ENCODE measurements around the gene NUP35.
"Not testable (repeated sequence)": the region's sequence is repeated elsewhere in the genome, so short reads cannot be mapped to it uniquely, and the experiment has no call there.

NUP35 gene

DNA sequence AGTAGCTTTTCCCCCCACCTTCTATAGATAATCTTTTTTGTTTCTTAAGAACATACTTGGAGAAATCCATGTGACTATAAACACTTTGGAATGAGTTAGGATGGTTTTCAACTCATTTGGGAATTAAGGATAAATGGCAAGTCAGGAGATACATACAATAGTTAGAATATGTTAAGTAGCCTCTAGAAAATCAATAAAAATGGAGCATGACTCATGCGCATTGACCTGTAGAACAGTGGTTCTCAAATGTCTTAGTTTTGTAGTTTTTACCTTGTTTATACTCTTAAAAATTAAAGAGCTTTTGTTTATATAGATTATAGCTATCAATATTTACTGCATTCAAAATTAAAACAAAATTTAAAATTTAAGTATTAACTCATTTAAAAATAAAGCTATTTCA is 24.7 kb downstream of the NUP35 start:
- DNase-seq, result no peak

DNA sequence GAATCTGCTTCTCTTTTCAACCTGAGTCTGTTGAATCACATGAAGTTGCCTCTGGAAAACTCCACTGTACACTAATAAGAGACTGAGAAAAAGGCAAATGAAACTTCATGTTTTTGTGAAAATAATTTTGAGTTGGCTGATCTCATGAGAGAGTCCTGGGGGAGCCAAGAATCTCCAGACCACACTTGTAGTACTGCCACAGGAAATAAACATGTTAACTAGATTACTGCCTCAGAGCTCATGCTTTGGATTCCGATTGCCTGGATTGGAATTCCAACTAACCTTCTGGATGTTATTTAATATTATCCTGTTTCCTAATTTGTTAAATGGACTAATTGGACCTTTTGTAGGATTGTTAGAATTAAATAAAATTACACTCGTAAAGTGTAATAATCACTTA is 25.2 kb downstream of the NUP35 start:
- DNase-seq, result peak; percentile 68

DNA sequence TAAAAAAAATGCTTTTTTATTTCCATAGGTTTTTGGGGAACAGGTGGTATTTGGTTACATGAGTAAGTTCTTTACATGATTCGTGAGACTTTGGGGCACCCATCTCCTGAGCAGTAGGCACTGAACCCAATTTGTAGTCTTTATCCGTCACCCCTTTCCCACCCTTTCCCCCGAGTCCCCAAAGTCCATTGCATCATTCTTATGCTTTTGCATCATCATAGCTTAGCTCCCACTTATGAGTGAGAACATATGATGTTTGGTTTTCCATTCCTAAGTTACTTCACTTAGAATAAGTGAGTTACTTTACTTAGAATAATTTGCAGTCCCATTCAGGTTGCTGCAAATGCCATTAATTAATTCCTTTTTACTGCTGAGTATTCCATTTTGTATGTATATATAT is 28.0 kb downstream of the NUP35 start:
- DNase-seq, result not testable (repeated sequence)

DNA sequence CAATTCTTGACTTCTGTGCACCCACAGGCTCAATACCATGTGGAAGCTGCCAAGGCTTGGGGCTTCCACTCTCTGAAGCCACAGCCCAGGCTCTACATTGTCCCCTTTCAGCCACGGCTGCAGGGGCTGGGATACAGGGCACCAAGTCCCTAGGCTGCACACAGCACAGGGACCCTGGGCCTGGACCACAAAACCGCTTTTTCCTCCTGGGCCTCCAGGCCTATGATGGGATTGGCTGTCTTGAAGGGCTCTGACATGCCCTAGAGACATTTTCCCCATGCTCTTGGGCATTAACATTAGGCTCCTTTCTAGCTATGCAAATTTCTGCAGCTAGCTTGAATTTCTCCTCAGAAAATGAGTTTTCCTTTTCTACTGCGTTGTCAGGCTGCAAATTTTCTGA is 29.7 kb downstream of the NUP35 start:
- DNase-seq, result no peak

DNA sequence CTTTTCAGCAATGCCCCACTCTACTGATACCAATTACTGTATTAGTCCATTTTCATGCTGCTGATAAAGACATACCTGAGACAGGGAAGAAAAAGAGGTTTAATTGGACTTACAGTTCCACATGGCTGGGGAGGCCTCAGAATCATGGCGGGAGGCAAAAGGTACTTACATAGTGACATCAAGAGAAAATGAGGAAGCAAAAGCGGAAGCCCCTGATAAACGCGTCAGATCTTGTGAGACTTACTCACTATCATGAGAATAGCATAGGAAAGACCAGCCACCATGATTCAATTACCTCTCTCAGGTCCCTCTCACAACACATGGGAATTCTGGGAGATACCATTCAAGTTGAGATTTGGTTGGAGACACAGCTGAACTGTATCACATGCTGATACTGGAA is 30.5 kb downstream of the NUP35 start:
- DNase-seq, result not testable (repeated sequence)

DNA sequence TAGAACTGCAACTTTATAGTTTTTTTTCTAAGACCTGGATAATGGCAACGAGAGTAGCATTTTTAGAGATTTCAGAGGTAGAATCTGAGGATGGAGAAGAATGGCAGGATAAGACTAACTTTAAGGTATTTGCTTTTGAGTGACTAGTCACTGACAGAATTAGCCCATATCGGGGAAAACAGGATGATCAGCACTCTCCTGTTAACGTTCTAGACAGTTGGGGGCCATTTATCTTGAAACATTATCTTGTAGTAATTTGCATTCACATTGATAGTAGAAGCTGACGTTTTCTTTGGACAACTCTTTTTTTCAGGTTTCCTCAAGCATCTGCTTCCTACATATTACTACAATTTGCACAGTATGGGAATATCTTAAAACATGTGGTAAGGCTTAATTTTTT is 32.9 kb downstream of the NUP35 start:
- DNase-seq, result no peak

DNA sequence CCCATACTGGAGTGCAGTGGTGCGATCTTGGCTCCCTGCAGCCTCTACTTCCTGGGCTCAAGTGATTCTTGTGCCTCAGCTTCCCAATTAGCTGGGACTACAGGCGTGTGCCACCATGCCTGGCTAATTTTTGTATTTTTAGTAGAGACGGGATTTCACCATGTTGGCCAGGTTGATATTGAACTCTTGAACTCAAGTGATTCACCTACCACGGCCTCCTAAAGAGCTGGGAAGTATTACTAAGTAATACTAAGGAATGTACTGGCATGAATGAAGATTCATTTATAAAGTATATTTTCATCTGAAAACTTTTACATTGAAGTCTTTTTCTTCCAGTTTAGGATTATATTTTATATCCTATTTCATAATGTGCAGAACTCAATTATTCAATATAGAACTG is 38.1 kb downstream of the NUP35 start:
- peak; percentile 32 for DNase-seq

DNA sequence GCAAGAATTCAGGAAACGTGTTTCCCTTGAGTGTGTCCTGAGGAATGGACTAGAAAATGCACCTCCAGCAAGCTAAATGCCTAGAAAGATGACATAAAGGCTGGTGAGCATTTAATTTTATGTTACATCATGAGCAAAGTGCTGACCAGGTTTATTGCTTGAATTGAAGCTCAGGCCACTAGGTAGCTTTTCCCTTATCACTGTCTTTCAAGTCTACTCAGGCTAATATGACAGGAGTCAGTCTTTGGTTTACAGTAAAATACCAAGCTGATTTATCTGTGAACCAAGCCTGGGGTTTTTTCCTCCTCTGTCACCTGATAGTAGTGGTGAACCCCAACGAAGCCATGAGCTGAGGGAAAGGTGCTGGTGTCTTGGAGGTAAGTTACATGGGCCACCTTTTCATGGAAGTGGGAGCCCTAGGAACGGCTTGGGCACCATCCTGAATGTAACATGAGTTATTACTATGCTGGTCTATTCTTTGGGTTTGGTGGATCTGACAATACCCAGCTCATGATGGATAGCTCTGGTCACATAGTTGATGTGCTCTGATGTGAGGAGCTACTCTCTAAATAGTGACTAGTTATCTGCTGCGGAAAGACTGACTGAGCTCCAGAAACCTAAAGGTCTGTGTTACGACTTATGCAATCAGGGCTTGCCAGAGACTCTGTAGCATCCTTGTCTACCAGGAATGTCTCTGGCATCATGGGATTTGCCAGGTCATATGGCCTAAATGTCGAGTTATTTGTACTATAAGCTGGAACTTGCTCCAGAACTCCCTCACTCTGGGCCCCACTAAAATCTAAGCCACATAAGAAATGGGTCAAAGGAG is 39.8 kb downstream of the NUP35 start:
- DNase-seq, result no peak

DNA sequence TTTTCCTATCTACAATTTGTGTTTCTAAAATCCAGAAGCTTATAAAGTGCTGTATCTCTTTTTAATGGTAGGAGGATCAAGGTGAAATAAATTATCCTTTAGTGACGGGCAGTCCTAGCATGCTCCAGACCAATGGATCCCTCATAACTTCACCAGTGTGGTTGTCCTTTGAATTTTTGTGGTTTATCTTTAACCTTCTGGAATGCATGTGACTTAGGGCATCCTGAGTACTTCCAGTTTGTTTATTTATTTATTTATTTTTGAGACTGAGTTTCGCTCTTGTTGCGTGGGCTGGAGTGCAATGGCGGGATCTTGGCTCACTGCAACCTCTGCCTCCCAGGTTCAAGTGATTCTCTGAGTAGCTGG is 40.4 kb downstream of the NUP35 start:
- DNase-seq, result peak; percentile 38

DNA sequence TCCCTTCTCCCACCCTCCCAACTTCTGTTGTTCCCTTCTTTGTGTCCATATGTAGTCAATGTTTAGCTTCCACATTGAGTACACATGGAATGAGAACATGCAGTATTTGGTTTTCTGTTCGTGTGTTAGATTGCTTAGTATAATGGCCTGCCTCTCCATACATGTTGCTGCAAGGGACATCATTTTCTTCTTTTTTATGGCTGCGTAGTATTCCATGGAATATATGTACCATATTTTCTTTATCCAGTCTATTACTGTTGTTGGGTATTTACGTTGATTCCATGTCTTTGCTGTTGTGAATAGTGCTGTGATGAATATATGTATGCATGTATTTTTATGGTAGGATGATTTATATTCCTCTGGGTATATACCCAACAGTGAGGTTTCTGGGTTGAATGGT is 42.0 kb downstream of the NUP35 start:
- DNase-seq, result no peak

DNA sequence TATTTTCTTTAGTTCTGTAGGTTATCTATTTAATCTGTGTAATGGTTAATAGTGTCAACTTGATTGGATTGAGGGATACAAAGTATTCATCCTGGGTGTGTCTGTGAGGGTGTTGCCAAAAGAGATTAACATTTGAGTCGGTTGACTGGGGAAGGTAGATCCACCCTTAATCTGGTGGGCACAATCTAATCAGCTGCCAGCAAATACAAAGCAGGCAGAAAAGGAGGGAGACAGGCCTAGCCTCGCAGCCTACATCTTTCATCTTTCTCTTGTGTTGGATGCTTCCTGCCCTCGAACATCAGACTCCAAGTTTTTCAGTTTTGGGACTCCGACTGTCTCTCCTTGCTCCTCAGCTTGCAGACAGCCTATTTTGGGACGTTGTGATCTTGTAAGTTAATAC is 42.7 kb downstream of the NUP35 start:
- not testable (repeated sequence) for DNase-seq

DNA sequence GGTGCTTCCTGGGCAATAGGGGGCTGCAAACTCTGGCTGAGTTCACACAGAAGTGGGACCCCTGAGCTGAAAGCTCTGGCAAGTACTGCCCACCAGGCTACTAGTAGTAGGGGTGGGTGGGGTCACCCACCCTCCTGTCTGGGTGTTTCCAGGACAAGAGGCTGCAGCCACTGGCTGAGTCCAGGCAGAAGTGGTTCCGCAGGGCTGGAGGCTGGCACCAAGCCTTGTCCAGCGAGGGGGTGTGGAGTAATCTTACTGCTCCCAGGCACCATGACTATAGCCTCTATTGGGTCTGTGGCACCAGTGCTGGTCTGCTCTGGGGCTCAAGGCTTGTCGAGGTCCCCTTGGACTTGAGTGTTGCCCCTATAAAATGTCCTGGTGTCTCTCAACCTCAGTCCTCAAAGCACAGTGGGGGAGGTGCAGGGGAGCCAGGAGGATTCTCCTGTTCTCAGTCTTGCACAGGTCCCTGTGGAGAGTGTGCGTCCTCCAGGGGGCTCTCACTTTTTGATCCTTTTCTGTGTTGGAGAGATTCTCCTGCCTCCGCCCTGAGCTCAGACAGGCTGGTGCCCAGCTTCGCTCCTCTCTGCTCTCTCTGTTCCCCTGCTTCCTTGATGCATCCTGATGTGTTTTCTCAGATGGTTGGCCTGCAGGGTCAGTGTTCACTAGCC is 48.1 kb downstream of the NUP35 start:
- DNase-seq, result no peak

DNA sequence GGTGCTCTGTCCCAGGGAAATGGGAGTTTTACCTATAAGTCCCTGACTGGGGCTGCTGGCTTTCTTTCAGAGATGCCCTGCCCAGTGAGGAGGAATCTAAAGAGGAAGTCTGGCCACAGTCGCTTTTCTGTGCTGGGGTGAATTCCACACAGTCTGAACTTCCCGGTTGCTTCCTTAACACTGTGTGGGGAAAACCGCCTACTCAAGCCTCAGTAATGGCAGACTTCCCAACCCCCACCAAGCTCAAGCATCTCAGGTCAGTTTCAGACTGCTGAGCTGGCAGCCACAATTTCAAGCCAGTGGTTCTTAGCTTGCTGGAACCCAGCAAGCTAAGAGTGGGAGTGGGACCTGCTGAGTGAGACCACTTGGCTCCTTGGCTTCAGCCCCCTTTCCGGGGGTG is 54.9 kb downstream of the NUP35 start:
- peak; percentile 31 for DNase-seq

DNA sequence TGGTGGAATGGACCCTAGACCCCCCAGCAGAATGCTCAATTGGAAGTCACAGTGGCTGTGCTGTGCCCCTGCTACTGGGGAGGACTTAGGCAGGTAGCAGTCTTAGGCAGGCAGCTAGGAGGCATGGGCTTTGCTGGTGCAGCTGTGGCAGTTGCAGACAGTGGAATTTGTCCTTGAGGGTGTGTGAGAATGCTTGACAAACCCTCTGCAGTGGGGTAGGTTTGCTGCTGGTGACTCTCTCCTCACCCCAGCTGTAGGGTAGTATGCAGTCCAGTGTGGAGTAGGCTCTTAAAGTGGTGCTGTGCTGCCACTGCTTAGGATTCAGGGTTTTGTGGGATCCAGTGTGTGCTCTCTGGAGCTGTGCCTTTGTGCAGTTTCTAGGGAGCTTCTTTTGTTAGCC is 61.3 kb downstream of the NUP35 start:
- DNase-seq, result no peak

DNA sequence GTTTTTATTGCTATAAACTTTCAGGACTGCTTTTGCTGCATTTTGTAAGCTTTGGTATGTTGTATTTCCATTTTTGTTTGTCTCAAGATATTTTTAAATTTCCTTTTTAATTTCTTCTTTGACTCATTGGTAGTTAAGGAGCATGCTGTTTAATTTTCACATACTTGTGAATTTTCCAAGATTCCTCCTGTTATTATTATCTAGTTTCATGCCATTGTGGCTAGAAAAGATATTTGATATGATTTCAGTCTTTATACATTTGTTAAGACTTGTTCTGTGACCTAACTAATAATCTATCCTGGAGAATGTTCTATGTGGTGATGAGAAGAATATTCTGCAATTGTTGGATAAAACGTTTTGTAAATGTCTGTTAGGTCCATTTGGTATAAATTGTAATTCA is 62.1 kb downstream of the NUP35 start:
- DNase-seq, result peak; percentile 24

DNA sequence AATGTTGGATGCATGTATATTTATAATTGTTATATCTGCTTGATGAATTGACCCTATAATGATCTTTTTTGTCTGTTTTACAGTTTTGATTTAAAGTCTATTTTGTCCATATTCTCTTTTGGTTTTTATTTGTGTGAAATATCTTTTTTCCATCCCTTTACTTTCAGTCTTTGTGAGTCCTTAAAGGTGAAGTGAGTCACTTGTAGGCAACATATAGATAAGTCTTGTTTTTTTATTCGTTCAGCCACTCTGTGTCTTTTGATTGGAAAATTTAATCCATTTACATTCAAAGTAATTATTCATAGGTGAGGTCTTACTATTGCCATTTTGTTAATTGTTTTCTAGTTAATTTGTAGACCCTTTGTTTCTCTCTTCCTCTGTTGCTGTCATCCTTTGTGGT is 62.5 kb downstream of the NUP35 start:
- DNase-seq, result no peak

DNA sequence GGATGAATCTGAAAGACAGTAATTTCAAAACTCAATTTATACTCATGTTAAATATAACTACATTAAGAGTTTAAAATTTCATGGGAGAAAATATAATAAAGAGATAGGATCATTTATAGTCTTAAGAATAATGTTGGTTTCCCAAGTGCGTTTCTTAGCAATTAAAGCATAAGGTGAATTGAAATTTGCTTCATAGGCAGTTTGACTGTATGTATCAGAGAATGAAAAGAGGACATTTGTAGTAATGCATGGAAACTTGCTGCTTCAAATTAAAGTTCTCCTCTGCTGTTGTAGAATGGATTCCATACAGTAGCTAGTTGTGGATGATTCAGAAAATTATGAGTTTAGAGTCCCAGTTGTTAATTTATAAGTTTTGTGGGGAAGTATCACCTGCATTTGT is 68.1 kb downstream of the NUP35 start:
- no peak for DNase-seq

DNA sequence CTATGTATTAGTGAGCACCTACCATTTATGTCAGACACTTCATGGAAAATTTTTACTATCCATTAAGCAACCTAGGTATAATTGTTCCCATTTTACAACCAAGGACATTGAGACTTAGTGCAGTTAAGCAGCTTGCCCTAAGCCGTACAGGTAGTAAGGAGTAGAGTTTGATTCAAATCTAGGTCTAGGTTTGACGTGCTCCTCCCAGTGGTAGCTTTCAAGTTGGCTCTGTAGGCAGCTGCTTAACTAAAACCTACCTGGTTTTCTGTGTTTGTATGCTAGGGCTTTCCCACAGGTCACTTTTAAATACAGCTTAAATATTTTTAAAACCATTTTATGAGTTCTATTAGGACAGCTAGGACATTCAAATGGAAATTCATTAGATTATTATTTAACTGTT is 69.7 kb downstream of the NUP35 start:
- DNase-seq, result no peak

DNA sequence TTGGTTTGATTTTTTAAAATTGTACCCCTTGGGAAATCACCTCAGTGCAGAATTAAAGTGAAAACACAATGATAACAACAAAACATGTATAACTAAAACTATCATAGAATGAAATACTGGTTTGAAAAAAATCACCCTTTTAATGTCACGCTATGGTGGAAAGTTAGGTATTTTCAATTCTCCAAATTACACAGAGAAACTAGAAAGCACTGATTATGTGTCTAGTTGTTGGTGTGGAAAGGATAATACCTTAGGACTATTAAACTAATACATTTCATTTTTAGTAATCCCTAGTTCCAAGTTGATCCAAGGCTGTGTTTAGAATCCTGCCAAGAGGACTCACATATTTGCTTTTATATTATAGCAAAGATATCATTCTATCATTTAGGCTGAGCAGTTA is 71.2 kb downstream of the NUP35 start:
- DNase-seq, result no peak

DNA sequence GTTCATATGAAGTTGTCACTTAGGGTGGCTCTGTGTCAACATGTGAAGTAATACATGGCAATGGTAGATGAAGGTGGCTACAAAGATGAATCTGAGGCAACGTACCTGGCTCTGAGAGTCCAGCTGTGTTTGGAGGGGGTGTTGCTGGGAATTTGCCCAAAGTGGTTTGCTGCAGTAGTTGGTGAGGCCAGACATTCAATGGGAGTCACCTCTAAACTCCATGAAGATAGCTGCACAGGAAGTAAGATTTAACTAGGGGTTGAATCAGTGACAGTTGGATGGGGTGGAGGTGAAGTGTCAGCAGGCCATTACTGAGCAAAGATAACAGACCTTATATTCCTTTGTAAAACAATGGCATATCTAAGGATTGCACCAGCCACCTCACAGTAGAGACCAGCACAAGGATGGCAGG is 71.8 kb downstream of the NUP35 start:
- no peak for DNase-seq

DNA sequence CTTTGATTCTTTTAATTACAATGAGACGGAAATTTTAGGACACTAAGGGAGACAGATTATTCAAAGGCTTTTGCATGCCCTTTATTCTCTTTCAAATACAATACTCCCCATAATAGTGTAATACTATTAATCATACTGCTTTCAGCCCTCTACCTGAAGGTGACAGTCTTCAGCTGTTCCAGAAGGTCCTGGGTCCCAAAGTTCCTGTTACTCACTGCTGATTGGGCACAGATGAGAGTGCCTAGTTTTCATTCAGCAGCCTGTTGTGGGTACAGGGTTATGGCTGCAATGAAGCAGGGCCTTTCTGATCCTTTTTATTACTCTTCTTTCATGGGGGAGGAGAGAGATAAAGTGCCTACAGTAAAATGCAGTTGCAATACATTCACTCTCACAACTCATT is 80.2 kb downstream of the NUP35 start:
- DNase-seq, result no peak

DNA sequence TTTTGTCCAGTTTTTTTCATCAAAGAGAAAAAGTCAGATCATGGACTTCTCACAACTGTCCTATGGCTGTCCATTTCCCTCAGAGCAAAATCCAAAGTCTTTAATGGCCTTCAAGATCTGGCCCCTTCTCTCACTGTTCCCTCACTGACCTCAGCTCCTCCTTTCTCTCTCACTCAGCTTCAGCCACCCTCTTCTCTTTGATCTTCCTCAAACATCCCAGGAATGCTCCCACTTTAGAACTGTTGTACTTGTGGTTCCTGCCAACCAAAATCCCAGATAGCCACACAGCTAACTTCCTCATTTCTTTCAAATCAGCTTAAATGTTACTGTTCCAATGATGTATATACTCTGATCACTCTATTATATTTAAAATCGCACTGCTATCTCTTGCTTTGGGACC is 82.9 kb downstream of the NUP35 start:
- DNase-seq, result peak; percentile 52

DNA sequence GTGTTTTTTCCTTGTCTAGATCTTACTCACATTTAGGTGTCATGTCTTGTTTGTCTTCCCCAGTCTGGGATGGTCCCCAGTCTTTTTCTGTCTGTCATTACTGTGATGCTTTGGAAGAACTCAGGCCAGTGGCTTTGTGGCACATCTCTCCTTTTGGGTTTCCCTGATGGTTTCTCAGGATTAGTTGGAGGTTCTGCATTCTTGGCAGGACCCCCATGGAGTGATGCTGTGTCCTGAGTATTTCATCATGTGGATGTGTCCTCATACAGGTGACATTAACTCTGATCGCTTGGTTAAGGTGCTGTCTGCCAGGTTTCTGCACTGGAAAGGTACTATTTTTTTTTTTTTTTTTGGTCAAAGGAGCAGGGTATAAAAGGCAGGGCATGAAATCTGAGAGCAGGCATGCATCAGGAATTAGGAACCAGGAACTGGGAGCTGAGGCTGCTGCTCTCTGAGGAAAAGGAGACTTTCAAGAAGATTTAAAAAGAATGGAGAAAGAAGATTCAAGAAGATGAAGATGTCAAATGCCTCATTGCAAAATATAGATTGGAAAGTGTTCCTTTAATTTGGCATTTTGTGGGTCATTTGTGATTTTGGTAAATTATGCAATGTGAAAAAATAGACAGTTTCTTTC is 85.3 kb downstream of the NUP35 start:
- DNase-seq, result no peak
